Endodermal cell (in vitro differentiated cells): ENCODE results near the gene NDEL1. TPM values are rescaled to one million over a fixed set of nuclear protein-coding genes. Genes with fewer than 3 reads are reported as not detected.
"Not testable (repeated sequence)": the region's sequence is repeated elsewhere in the genome, so short reads cannot be mapped to it uniquely, and the experiment has no call there.

Experiments used
- DNase-seq: peaks from one replicate; pipeline ENCODE4 v3.0.0-alpha.2; 2017
- H3K27ac ChIP-seq: 2 replicates; pipeline ENCODE4 v1.5.1; 2013; ENCODE audit warnings: mild to moderate bottlenecking, low read depth, low read length, moderate library complexity
- H3K27me3 ChIP-seq: 2 replicates; pipeline ENCODE4 v1.6.1; 2013; ENCODE audit warnings: mild to moderate bottlenecking, low read length, moderate library complexity; ENCODE audit not compliant: insufficient read depth, control insufficient read depth, poor library complexity, severe bottlenecking
- H3K36me3 ChIP-seq: 2 replicates; pipeline ENCODE4 v1.7.0; 2013; ENCODE audit warnings: mild to moderate bottlenecking, low read length, moderate library complexity; ENCODE audit not compliant: control insufficient read depth, insufficient read depth
- H3K4me1 ChIP-seq: one replicate; pipeline ENCODE4 v1.7.0; 2013; ENCODE audit warnings: low read length; ENCODE audit not compliant: control insufficient read depth, insufficient read depth
- H3K4me3 ChIP-seq: 2 replicates; pipeline ENCODE4 v1.5.1; 2013; ENCODE audit warnings: mild to moderate bottlenecking, low read length, moderate library complexity
- H3K9ac ChIP-seq: 2 replicates; pipeline ENCODE4 v1.6.1; 2013; ENCODE audit warnings: mild to moderate bottlenecking, low read length, moderate library complexity; ENCODE audit not compliant: poor library complexity, severe bottlenecking; ENCODE audit errors: extremely low read depth
- H3K9me3 ChIP-seq: 2 replicates; pipeline ENCODE4 v1.6.1; 2013; ENCODE audit warnings: mild to moderate bottlenecking, low read length, moderate library complexity; ENCODE audit not compliant: control insufficient read depth
- H3K27ac Mint-ChIP-seq: 2 replicates; pipeline ENCODE4 v1.8.0; 2020; ENCODE audit warnings: mixed read lengths
- H3K27me3 Mint-ChIP-seq: 2 replicates; pipeline ENCODE4 v1.8.0; 2021; ENCODE audit warnings: mild to moderate bottlenecking, mixed read lengths; ENCODE audit not compliant: insufficient read depth
- H3K36me3 Mint-ChIP-seq: 2 replicates; pipeline ENCODE4 v1.8.0; 2020; ENCODE audit warnings: low read depth, mixed read lengths
- H3K4me1 Mint-ChIP-seq: 2 replicates; pipeline ENCODE4 v1.8.0; 2020; ENCODE audit warnings: mixed read lengths
- H3K4me3 Mint-ChIP-seq: 2 replicates; pipeline ENCODE4 v1.8.0; 2020; ENCODE audit warnings: mild to moderate bottlenecking, moderate library complexity, mixed read lengths
- H3K9me3 Mint-ChIP-seq: 2 replicates; pipeline ENCODE4 v1.8.0; 2020; ENCODE audit warnings: mild to moderate bottlenecking, mixed read lengths
- CTCF ChIP-seq: fragments of 200-600 bp; sonication (generic); conservative IDR thresholded peaks from 2 replicates; pipeline ENCODE4 v1.5.0; 2021; ENCODE audit warnings: antibody characterized with exemption, mild to moderate bottlenecking
- WGBS, 2 experiments: methylation state at CpG; one replicate each; pipeline versions ENCODE4 v1.1.5 to v1.1.7; 2013; ENCODE audit warnings: missing lambda C conversion rate in 2 of 2, mixed read lengths in 1 of 2; ENCODE audit not compliant: insufficient coverage in 1 of 2, insufficient read length in 1 of 2; 5-methylcytosine and 5-hydroxymethylcytosine counted together
- total RNA-seq, 2 donors: library from RNA; stranded (reverse); fragmentation: NEBNext Ultra II Directional in 1 of 2; extraction: Animal tissue kit (Norgen Biotek cat#: 25700) in 1 of 2; gene quantifications; 2 replicates in 1 of 2; 3 replicates in 1 of 2; pipeline ENCODE4 v1.2.1, GENCODE V29; 2021

The NDEL1 gene
- total RNA-seq, 2 donors from 2014 or later = 60.4 to 61.2 TPM

GRCh38 chr17:8392674-8393469 is 42.8 kb upstream of the NDEL1 start:
- Histone ChIP-seq H3K4me1 (peaks cover 4% of the 10 kb centered on the region), H3K9me3 (no peaks in the 10 kb centered on the region), H3K27me3 (peaks cover 18% of the 10 kb centered on the region), H3K27ac (no peak overlapping the region), H3K36me3 (no peaks in the 10 kb centered on the region), H3K9ac (no peak overlapping the region), H3K4me3 (no peak overlapping the region)
- H3K4me3 Mint-ChIP-seq = no peak overlapping the region
- H3K27me3 Mint-ChIP-seq = peaks cover 17% of the 10 kb centered on the region
- no peaks in the 10 kb centered on the region for H3K9me3 Mint-ChIP-seq
- no peaks in the 10 kb centered on the region for H3K36me3 Mint-ChIP-seq
- WGBS, 2 experiments = 93 to 98% methylated on average over 19 to 46 of the region's 46 CpGs
- H3K4me1 Mint-ChIP-seq = peaks cover 9% of the 10 kb centered on the region
- TF ChIP-seq CTCF = no peak
- peak; percentile 58 for DNase-seq
- H3K27ac Mint-ChIP-seq = no peak overlapping the region

- Mint-ChIP-seq H3K9me3 (no peaks in the 10 kb centered on the region), H3K27me3 (peaks cover 21% of the 10 kb centered on the region), H3K36me3 (no peaks in the 10 kb centered on the region), H3K4me1 (peaks cover 9% of the 10 kb centered on the region), H3K27ac (no peak overlapping the region), H3K4me3 (no peak overlapping the region)
- H3K4me3 ChIP-seq = no peak overlapping the region
- WGBS, 2 experiments = 82 to 86% methylated on average over 6 to 8 of the region's 8 CpGs
- peaks cover 4% of the 10 kb centered on the region for H3K4me1 ChIP-seq
- H3K9ac ChIP-seq = no peak overlapping the region
- H3K27ac ChIP-seq = no peak overlapping the region
- TF ChIP-seq CTCF = no peak
- H3K9me3 ChIP-seq = no peaks in the 10 kb centered on the region
- DNase-seq = no peak
- peaks cover 18% of the 10 kb centered on the region for H3K27me3 ChIP-seq
- no peaks in the 10 kb centered on the region for H3K36me3 ChIP-seq
These were observed 42.0 kb upstream of the NDEL1 start for GRCh38 chr17:8393470-8394231.

GRCh38 chr17:8394497-8394896 is 41.2 kb upstream of the NDEL1 start:
- H3K9me3 ChIP-seq, H3K4me3 Mint-ChIP-seq, DNase-seq, H3K36me3 Mint-ChIP-seq, H3K4me1 ChIP-seq, H3K36me3 ChIP-seq, H3K27ac Mint-ChIP-seq, H3K4me1 Mint-ChIP-seq, H3K9ac ChIP-seq, H3K9me3 Mint-ChIP-seq, H3K4me3 ChIP-seq, H3K27ac ChIP-seq: not testable (repeated sequence)
- H3K27me3 ChIP-seq = peaks cover 18% of the 10 kb centered on the region
- peaks cover 23% of the 10 kb centered on the region for H3K27me3 Mint-ChIP-seq
- 90 to 95% methylated on average over 9 of the region's 9 CpGs for WGBS, 2 experiments
